ENCODE results near the gene APPL2.
"Not testable (repeated sequence)": the region's sequence is repeated elsewhere in the genome, so short reads cannot be mapped to it uniquely, and the experiment has no call there.

Gene APPL2

GRCh38 chr12:105256921-105257320 lies 20.9 kb upstream of the APPL2 start:
- DNase-seq (ENCODE audit: low read depth, low spot score), result no peak

GRCh38 chr12:105256431-105256830 lies 20.5 kb upstream of the APPL2 start:
- not testable (repeated sequence) for DNase-seq (ENCODE audit: low read depth, low spot score)

- no peak for DNase-seq (ENCODE audit: low read depth, low spot score)
Observed at GRCh38 chr12:105256011-105256410, 20.0 kb upstream of the APPL2 start.

GRCh38 chr12:105253866-105254513 lies 18.0 kb upstream of the APPL2 start:
- no peak for DNase-seq (ENCODE audit: low read depth, low spot score)

GRCh38 chr12:105252901-105253300 lies 16.9 kb upstream of the APPL2 start:
- DNase-seq (ENCODE audit: low read depth, low spot score), result no peak

GRCh38 chr12:105245776-105246427 lies 9.9 kb upstream of the APPL2 start:
- DNase-seq (ENCODE audit: low read depth, low spot score), result not testable (repeated sequence)

GRCh38 chr12:105245291-105245690 lies 9.3 kb upstream of the APPL2 start:
- DNase-seq (ENCODE audit: low read depth, low spot score), result no peak

GRCh38 chr12:105240228-105240627 lies 4.3 kb upstream of the APPL2 start:
- DNase-seq (ENCODE audit: low read depth, low spot score), result no peak

GRCh38 chr12:105239304-105239703 lies 3.3 kb upstream of the APPL2 start:
- DNase-seq (ENCODE audit: low read depth, low spot score), result no peak

- DNase-seq (ENCODE audit: low read depth, low spot score), result no peak
Observed at GRCh38 chr12:105237666-105238065, 1.7 kb upstream of the APPL2 start.

- DNase-seq (ENCODE audit: low read depth, low spot score), result no peak
Observed at GRCh38 chr12:105235281-105235731, 668 bp downstream of the APPL2 start.

- no peak for DNase-seq (ENCODE audit: low read depth, low spot score)
Observed at GRCh38 chr12:105234197-105234596, 1.8 kb downstream of the APPL2 start.

GRCh38 chr12:105233041-105233905 lies 2.7 kb downstream of the APPL2 start:
- no peak for DNase-seq (ENCODE audit: low read depth, low spot score)

GRCh38 chr12:105231396-105231795 lies 4.6 kb downstream of the APPL2 start:
- no peak for DNase-seq (ENCODE audit: low read depth, low spot score)

GRCh38 chr12:105229371-105229770 lies 6.6 kb downstream of the APPL2 start:
- DNase-seq (ENCODE audit: low read depth, low spot score), result no peak

- DNase-seq (ENCODE audit: low read depth, low spot score), result no peak
Observed at GRCh38 chr12:105228966-105229365, 7.0 kb downstream of the APPL2 start.

- peak; percentile 26 for DNase-seq (ENCODE audit: low read depth, low spot score)
Observed at GRCh38 chr12:105228494-105228893, 7.5 kb downstream of the APPL2 start.

- no peak for DNase-seq (ENCODE audit: low read depth, low spot score)
Observed at GRCh38 chr12:105227879-105228278, 8.1 kb downstream of the APPL2 start.

- DNase-seq (ENCODE audit: low read depth, low spot score), result peak; percentile 65
Observed at GRCh38 chr12:105226219-105226618, 9.8 kb downstream of the APPL2 start.

GRCh38 chr12:105225505-105226015 lies 10.4 kb downstream of the APPL2 start:
- no peak for DNase-seq (ENCODE audit: low read depth, low spot score)

GRCh38 chr12:105224399-105224798 lies 11.6 kb downstream of the APPL2 start:
- no peak for DNase-seq (ENCODE audit: low read depth, low spot score)

- no peak for DNase-seq (ENCODE audit: low read depth, low spot score)
Observed at GRCh38 chr12:105223884-105224283, 12.1 kb downstream of the APPL2 start.
